D721Med (cell line): ENCODE measurements around the gene CORO6.
A peak's percentile ranks its signal among the peaks of the same experiment; 100 is the strongest.

ENCODE experiments used
- DNase-seq: peaks from one replicate; pipeline ENCODE4 v3.0.0; 2011; ENCODE audit warnings: low spot score; ENCODE audit not compliant: insufficient read length
- FAIRE-seq: peaks from 2 replicates; lab custom pipeline; 2011; peaks lifted over from hg19 to GRCh38; lab: Jason Lieb, UNC
- CTCF ChIP-seq: IDR thresholded peaks from 2 replicates; pipeline ENCODE4 v1.5.1; 2012; ENCODE audit warnings: mild to moderate bottlenecking, control low read depth; ENCODE audit not compliant: insufficient read depth; ENCODE audit errors: missing control alignments

Gene CORO6

GRCh38 chr17:29579866-29580771 lies 42.6 kb downstream of the CORO6 start:
- FAIRE-seq: no peak
- peak; percentile 93 for DNase-seq
- peak; percentile 98 for TF ChIP-seq CTCF

- no peak for FAIRE-seq
- no peak for DNase-seq
- TF ChIP-seq CTCF: no peak
Observed at GRCh38 chr17:29578626-29579485, 43.9 kb downstream of the CORO6 start.

GRCh38 chr17:29577385-29578211 lies 45.1 kb downstream of the CORO6 start:
- no peak for FAIRE-seq
- TF ChIP-seq CTCF: no peak

GRCh38 chr17:29577001-29577370 lies 45.7 kb downstream of the CORO6 start:
- no peak for TF ChIP-seq CTCF
- DNase-seq (no peak), FAIRE-seq (no peak)

More at GRCh38 chr17:29577385-29578211, 45.1 kb downstream of the CORO6 start:
- DNase-seq: no peak

GRCh38 chr17:29576214-29577000 lies 46.3 kb downstream of the CORO6 start:
- FAIRE-seq (no peak), DNase-seq (no peak)
- TF ChIP-seq CTCF: no peak
